ENCODE results near the gene MED13L.

GRCh38 chr12:116091579-116091978 is 185.9 kb downstream of the MED13L start:
- TF ChIP-seq CTCF (IDR thresholded peaks at IDR 0.05; ENCODE audit: extremely low read depth in 1 of 2, insufficient read depth in 1 of 2, low read depth in 1 of 2, low read length in 2 of 2) (no peak), POLR2AphosphoS5 (IDR thresholded peaks at IDR 0.05; ENCODE audit: insufficient read depth, low read depth, low read length) (no peak), MAX (IDR thresholded peaks at IDR 0.05; ENCODE audit: insufficient read depth, insufficient read length) (no peak), EZH2 (IDR thresholded peaks at IDR 0.05; ENCODE audit: borderline replicate concordance, low read depth, low read length, severe bottlenecking) (no peak)
